ENCODE data around the gene COL4A1.

DNA sequence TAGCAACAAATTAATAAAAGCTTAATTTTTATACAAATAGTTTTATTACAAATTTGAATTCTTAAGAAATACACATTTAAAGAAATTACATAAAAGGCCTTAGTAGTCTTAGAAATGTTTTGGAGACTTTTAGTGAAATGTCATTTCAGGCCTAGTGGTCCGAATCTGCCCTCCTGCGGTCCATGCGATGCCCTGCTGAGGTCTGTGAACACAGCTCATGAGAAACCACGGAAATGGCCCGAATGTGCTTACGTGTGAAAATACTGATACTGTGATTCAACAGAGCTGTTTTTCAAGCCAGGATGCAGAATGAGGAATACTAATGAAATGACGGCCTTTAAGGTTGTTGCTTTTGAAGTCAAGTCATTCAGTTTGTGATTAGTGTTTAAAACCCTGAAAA lies 157.9 kb downstream of the COL4A1 start:
- no peak for TF ChIP-seq RFX5 (IDR thresholded peaks at IDR 0.05; ENCODE audit: low read length)
- TF ChIP-seq FOXM1 (IDR thresholded peaks at IDR 0.05; ENCODE audit: low read depth) = no peak
- no peak for TF ChIP-seq NRF1 (IDR thresholded peaks at IDR 0.05; ENCODE audit: low read depth, low read length)
- TF ChIP-seq, protein P1, sequence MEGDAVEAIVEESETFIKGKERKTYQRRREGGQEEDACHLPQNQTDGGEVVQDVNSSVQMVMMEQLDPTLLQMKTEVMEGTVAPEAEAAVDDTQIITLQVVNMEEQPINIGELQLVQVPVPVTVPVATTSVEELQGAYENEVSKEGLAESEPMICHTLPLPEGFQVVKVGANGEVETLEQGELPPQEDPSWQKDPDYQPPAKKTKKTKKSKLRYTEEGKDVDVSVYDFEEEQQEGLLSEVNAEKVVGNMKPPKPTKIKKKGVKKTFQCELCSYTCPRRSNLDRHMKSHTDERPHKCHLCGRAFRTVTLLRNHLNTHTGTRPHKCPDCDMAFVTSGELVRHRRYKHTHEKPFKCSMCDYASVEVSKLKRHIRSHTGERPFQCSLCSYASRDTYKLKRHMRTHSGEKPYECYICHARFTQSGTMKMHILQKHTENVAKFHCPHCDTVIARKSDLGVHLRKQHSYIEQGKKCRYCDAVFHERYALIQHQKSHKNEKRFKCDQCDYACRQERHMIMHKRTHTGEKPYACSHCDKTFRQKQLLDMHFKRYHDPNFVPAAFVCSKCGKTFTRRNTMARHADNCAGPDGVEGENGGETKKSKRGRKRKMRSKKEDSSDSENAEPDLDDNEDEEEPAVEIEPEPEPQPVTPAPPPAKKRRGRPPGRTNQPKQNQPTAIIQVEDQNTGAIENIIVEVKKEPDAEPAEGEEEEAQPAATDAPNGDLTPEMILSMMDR (IDR thresholded peaks at IDR 0.05) = no peak
- TF ChIP-seq CHD2 (IDR thresholded peaks at IDR 0.05; ENCODE audit: low read length, partially characterized antibody) = no peak
- no peak for TF ChIP-seq SMC3 (IDR thresholded peaks at IDR 0.05; ENCODE audit: low read depth, low read length)
- TF ChIP-seq, protein P2, sequence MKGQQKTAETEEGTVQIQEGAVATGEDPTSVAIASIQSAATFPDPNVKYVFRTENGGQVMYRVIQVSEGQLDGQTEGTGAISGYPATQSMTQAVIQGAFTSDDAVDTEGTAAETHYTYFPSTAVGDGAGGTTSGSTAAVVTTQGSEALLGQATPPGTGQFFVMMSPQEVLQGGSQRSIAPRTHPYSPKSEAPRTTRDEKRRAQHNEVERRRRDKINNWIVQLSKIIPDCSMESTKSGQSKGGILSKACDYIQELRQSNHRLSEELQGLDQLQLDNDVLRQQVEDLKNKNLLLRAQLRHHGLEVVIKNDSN (IDR thresholded peaks at IDR 0.05; ENCODE audit: borderline replicate concordance, low read depth) = no peak
- no peak for TF ChIP-seq EP300 (IDR thresholded peaks at IDR 0.05; ENCODE audit: borderline replicate concordance in 1 of 2, low read depth in 1 of 2, low read length in 1 of 2)
- TF ChIP-seq MEF2A (IDR thresholded peaks at IDR 0.05; ENCODE audit: borderline replicate concordance, low read depth) = no peak
- no peak for TF ChIP-seq POLR2AphosphoS5 (IDR thresholded peaks at IDR 0.05; ENCODE audit: low read depth, low read length)
